Memory B cell (primary cell): ENCODE measurements around the gene TNKS1BP1.

Experiments used
- ATAC-seq: fragments of 150-1000 bp; cut with Tn5 transposase; 2 replicates; pipeline ENCODE4 v1.10.0; 2021; ENCODE audit warnings: low read depth, mild to moderate bottlenecking, moderate library complexity
- DNase-seq, 2 donors: peaks; one replicate each; pipeline ENCODE4 v3.0.0; 2022; ENCODE audit warnings: low spot score in 2 of 2
- H3K27ac Mint-ChIP-seq: one replicate; pipeline ENCODE4 v1.8.0; 2022; ENCODE audit warnings: mild to moderate bottlenecking, moderate library complexity, mixed read lengths
- H3K27me3 Mint-ChIP-seq: one replicate; pipeline ENCODE4 v1.8.0; 2022; ENCODE audit warnings: mixed read lengths
- H3K36me3 Mint-ChIP-seq: one replicate; pipeline ENCODE4 v1.8.0; 2022; ENCODE audit warnings: mild to moderate bottlenecking, mixed read lengths
- H3K4me1 Mint-ChIP-seq: one replicate; pipeline ENCODE4 v1.8.0; 2022; ENCODE audit warnings: mixed read lengths
- H3K4me3 Mint-ChIP-seq: one replicate; pipeline ENCODE4 v1.8.0; 2022; ENCODE audit warnings: mild to moderate bottlenecking, moderate library complexity, mixed read lengths
- H3K9me3 Mint-ChIP-seq: one replicate; pipeline ENCODE4 v1.8.0; 2022; ENCODE audit warnings: mixed read lengths

The TNKS1BP1 gene

DNA sequence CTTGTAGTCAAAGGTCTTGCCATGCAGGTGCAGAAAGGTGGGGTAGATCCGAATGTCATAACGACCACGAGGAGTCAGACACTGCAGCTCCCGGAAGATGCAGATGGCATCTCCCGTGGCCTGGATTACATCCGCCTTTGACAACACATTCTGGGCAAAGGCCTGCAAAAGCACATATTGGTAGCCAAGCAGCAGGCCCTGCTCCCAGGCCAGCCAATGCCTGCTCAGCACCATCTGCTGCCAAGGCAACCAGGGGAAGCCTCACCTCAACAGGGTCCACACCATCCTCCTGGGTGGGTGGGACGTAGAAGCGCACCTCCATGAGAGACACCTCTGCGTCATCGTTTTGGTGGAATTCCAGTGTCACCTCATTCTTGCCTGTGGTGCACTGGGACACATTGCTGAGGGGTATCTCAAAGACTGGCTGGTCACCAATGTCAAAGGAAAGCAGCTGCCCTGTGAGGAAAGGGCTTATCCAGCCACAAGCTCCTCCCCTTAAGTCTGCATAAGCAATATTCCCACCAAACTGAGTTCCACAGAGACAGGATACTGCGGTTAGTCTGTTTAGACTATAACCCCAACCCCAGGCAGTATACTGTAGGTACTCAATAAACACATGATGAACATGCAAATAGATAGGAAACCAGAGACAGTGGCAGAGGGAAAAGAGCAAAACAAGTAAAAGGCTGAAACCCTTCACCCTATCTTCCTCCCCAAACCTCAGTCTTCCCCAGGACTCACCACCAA, 8.1 kb upstream of the TNKS1BP1 start:
- Mint-ChIP-seq H3K9me3 (no peaks in the 10 kb centered on the region), H3K36me3 (peaks cover 38% of the 10 kb centered on the region), H3K27ac (no peak overlapping the region), H3K4me3 (no peak overlapping the region), H3K4me1 (peaks cover 23% of the 10 kb centered on the region), H3K27me3 (no peaks in the 10 kb centered on the region)
- DNase-seq: no peak
- ATAC-seq: no peak

DNA sequence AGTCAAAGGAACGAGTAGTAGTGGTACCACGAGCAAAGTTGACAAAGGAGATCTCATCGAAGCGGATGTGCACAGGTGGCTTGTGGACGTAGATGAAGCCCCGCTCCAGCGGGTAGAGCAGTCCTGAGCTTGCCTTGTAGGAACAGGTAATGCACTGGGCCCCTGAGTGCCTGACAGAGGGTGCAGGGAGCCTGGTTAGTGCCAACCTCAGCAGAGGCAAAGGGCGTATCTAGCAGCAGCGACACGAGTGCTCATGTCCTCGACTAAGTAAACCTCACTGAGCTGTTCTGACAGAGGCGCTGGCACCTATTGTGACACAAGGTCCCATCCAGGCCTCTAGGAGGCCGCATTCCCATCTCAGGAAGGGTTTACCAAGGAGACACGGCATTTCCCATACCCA, 7.0 kb upstream of the TNKS1BP1 start:
- Mint-ChIP-seq H3K36me3 (peaks cover 48% of the 10 kb centered on the region), H3K9me3 (no peaks in the 10 kb centered on the region), H3K27ac (no peak overlapping the region), H3K4me1 (peaks cover 24% of the 10 kb centered on the region), H3K4me3 (no peak overlapping the region), H3K27me3 (no peaks in the 10 kb centered on the region)
- ATAC-seq (no peak), DNase-seq (no peak)

DNA sequence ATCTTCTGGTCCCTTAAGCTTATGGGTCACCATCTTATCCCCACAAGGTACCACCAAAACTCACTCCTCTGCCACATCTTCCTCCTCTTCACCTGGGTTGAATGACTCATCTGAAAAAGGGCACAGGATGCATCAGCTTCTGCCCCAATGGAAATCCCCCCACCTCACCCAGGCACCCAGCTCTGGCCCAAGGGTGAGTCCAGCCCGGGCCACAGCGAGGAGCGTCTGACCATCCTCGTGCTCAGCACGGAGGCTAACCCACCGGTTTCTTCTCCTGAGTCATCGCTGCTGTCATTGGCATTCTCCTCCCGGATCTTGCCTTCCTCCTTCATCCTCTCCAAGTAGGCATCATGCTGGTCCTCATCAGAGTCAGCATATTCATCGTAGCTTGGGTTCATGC, 5.3 kb upstream of the TNKS1BP1 start:
- peaks cover 50% of the 10 kb centered on the region for H3K36me3 Mint-ChIP-seq
- no peak overlapping the region for H3K4me3 Mint-ChIP-seq
- H3K9me3 Mint-ChIP-seq: no peaks in the 10 kb centered on the region
- peak overlapping the region; percentile 79 for H3K27ac Mint-ChIP-seq
- ATAC-seq (no peak), DNase-seq (no peak)
- no peaks in the 10 kb centered on the region for H3K27me3 Mint-ChIP-seq
- H3K4me1 Mint-ChIP-seq: peaks cover 32% of the 10 kb centered on the region

DNA sequence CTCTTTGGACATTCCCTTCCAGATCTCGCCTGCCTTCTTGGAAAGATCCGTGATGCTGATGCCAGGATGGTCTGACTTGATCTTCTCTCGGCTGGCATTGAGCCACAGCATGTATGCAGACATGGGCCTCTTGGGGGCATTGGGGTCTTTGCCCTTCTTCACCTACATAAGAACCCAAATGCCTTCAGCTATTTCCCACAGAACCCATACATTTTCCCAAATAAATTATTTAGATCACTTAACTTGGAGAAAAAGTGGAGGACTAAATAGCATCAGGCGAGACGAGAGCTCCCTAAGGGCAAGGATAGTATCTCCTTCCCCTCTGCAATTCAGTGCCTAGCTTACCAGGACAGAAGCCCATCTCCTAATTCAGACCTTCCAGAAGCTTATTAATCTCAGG, 3.0 kb upstream of the TNKS1BP1 start:
- no peak for DNase-seq
- H3K9me3 Mint-ChIP-seq: no peaks in the 10 kb centered on the region
- peaks cover 42% of the 10 kb centered on the region for H3K36me3 Mint-ChIP-seq
- peak overlapping the region; percentile 27 for H3K4me3 Mint-ChIP-seq
- peaks cover 22% of the 10 kb centered on the region for H3K4me1 Mint-ChIP-seq
- no peak for ATAC-seq
- no peaks in the 10 kb centered on the region for H3K27me3 Mint-ChIP-seq
- H3K27ac Mint-ChIP-seq: peak overlapping the region; percentile 2

DNA sequence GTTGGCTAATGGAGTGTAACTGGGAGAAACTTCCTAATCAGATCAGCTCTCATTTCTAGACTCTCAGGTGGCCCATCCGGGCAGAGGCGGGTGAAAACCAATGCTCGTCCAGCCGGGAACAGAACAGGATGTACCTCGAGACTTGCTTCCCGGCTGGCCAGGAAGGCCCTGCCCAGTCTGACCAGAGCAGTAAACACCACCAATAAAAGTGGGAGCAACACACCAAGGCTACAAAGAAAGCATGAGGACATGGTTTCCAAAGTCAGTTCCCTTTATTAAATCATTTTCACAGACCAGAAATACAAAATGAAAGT, 940 bp upstream of the TNKS1BP1 start:
- DNase-seq (no peak), ATAC-seq (no peak)
- H3K27ac Mint-ChIP-seq: peak overlapping the region; percentile 95
- H3K4me1 Mint-ChIP-seq: peaks cover 29% of the 10 kb centered on the region
- peaks cover 35% of the 10 kb centered on the region for H3K36me3 Mint-ChIP-seq
- no peaks in the 10 kb centered on the region for H3K27me3 Mint-ChIP-seq
- H3K4me3 Mint-ChIP-seq: peak overlapping the region; percentile 94
- no peaks in the 10 kb centered on the region for H3K9me3 Mint-ChIP-seq

DNA sequence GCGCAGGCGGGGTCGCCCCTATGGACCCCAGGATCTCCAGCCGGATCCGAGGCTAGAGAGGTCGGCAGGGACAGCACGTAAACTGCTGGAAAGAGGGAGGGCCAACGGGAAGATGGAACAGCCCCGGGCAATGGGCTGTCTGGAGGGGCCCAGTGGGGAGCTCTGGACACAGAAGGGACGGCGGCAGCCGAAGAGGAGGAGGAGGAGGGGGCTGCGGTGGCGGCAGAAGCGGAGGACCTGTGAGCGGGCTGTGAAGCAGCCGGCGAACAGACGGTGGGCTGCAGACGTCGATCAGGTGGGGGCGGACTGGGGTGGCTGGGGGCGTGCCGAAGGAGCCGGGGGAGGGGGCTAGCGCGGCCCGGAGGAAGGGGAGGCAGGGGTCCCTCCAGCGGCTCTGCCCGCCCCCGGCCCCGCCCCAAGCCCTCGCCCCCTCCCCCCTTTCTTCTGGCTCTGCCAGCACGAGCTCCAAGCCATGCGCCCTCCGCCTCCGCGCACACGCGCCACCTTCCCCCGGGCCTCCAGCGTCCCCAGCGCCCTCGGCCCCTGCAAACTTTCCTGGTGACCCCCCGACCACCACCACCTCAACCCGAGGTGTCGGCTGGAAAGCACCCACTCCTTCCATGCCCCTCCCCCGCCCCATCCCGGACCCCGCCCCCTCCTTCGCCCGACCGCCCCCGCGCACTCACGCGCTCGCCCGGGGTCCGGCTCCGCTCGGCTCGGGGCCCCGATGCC, 432 bp downstream of the TNKS1BP1 start:
- H3K27ac Mint-ChIP-seq: peak overlapping the region; percentile 95
- DNase-seq (peak in 1 of 2 donors; percentile 26), ATAC-seq (no peak)
- H3K4me3 Mint-ChIP-seq: peak overlapping the region; percentile 92
- H3K36me3 Mint-ChIP-seq: peaks cover 25% of the 10 kb centered on the region
- H3K9me3 Mint-ChIP-seq: no peaks in the 10 kb centered on the region
- H3K4me1 Mint-ChIP-seq: peaks cover 25% of the 10 kb centered on the region
- no peaks in the 10 kb centered on the region for H3K27me3 Mint-ChIP-seq

DNA sequence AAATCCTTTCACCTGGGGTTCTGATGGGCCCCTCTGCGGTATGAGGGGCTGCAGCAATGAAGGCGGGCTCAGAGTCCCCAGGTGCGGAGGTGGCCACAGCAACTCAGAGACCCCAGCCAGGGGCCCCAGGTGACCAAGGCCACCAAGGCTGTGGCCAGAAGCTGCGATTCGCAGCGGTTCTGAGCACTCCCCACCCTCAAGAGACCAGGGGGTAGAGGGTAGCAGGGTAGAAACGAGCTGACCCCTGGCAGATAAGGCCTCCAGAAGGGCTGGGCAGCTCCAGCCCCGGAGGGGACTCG, 948 bp downstream of the TNKS1BP1 start:
- DNase-seq (no peak), ATAC-seq (no peak)
- Mint-ChIP-seq H3K9me3 (no peaks in the 10 kb centered on the region), H3K36me3 (peaks cover 26% of the 10 kb centered on the region), H3K4me1 (peaks cover 28% of the 10 kb centered on the region), H3K27ac (peak overlapping the region; percentile 95), H3K4me3 (peak overlapping the region; percentile 92), H3K27me3 (no peaks in the 10 kb centered on the region)

DNA sequence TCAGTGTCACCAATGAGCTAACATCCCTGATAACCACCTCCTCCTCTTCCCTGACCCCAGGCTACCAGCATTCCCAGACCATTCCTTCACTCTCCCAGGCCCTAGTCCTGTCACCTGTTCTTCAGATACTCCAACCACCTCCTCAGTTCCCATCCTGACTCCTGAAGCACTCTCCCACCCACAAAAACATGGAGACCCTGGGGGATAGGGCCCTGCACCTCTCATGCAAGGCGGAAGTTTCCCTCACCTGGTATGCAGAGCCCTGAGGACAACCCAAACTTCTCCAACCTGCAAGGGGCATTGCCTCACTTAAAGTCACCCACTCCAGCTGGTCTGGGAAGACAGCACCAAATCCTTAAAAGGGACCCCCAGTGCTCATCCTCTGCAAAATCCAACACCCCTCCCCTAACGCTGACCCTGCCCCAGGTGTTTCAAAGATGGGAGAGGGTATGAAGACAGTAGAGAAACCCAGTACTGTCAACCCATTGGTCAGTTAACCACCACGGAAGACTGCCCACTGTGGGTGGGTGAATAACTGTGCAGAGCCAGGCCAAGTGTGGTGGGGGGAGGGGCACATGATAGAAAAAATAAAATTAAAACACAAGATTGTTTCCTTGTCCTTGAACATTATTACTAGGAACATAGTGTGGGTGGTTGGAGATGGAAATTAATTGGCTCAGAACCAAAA, 1.4 kb downstream of the TNKS1BP1 start:
- H3K4me3 Mint-ChIP-seq: peak overlapping the region; percentile 92
- DNase-seq (no peak), ATAC-seq (no peak)
- peak overlapping the region; percentile 95 for H3K27ac Mint-ChIP-seq
- H3K4me1 Mint-ChIP-seq: peaks cover 28% of the 10 kb centered on the region
- no peaks in the 10 kb centered on the region for H3K27me3 Mint-ChIP-seq
- peaks cover 21% of the 10 kb centered on the region for H3K36me3 Mint-ChIP-seq
- H3K9me3 Mint-ChIP-seq: no peaks in the 10 kb centered on the region

DNA sequence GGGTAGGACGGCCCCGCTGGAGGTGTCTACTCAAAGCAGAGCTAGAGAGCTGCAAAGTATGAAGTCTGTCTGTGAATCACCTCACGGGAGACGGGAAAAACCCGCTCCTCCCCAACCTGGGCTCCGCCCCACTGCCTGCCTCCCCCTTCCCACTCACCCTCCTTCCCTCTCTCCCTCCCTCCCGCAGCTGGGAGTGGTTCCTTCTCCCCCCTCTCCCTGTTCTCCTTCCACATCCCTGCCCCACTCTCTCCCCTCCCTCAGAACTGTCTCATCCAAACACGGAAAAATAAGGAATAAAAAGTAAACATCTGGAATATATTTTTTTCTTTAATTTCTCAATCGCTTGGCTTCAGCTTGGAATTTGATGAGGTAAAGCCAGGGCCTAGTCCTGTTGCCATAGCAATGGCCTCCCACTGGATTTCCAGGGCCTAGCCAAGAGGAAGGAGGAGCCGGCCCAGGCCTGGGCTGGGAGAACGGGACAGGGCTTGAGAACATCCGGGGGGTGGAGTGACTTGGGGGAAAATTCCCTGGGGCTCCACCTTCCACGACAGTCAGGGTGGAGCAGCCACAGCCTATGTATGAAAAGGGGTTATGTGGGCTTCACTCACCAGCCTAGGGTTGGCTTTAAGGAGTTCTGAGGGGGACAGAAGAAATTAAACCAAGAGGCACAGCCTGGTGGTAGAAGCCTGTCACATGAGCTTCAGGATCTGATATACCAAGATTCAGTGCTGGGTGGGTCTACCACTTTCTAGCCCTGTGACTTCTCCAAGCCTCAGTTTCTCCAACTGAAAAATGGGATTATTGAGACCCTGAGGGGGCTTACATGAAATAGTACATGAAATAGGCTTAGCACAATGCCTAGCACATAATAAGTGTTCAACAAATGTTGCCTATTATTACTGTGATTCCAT, 2.2 kb downstream of the TNKS1BP1 start:
- no peak overlapping the region for H3K27ac Mint-ChIP-seq
- peak overlapping the region; percentile 54 for H3K4me3 Mint-ChIP-seq
- H3K36me3 Mint-ChIP-seq: peaks cover 18% of the 10 kb centered on the region
- no peak for DNase-seq
- H3K9me3 Mint-ChIP-seq: no peaks in the 10 kb centered on the region
- H3K27me3 Mint-ChIP-seq: no peaks in the 10 kb centered on the region
- peaks cover 28% of the 10 kb centered on the region for H3K4me1 Mint-ChIP-seq
- ATAC-seq: no peak

DNA sequence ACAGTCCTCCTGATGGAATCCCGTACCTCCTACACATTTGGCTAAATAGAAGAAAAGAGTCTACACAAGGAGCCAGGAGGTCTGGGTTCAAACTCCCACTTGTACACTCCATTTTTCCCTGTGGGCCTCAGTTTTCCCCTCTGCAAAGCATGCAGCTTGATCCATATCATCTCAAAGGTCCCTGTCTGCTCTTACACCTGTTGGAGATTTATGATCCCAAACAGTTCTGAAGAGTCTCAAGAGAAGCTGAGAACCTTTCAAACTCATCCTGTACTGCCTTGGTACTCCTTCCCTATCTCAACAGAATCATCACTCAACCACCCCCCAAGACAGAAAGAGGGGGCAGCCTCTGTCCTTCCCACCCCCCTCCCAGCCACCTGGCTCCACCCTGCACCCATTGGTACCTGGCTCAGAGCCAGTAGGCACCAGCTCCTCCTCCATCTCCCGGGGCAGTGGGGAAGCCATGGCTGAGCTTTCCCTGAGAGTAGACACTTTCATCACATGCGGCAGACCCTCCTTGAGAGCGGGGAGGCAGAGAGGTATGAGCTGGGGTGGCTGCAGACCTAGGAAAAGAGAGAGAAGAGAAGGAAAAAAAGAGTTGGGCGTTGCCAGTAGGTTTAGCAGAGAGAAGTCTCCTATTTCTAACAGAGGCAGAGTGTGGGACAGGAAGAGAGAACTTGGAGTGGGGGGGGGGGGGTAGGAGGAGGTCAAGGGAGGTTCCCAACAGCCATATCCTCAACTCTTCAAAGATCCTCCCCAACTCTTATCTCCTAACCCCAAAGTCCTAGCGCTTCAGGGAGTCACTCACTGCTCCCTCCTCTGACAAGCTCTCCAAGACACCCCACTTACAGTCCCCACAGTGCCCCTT, 3.1 kb downstream of the TNKS1BP1 start:
- Mint-ChIP-seq H3K27ac (no peak overlapping the region), H3K9me3 (no peaks in the 10 kb centered on the region), H3K4me1 (peaks cover 26% of the 10 kb centered on the region), H3K36me3 (peaks cover 10% of the 10 kb centered on the region), H3K27me3 (no peaks in the 10 kb centered on the region), H3K4me3 (no peak overlapping the region)
- DNase-seq (no peak), ATAC-seq (no peak)

DNA sequence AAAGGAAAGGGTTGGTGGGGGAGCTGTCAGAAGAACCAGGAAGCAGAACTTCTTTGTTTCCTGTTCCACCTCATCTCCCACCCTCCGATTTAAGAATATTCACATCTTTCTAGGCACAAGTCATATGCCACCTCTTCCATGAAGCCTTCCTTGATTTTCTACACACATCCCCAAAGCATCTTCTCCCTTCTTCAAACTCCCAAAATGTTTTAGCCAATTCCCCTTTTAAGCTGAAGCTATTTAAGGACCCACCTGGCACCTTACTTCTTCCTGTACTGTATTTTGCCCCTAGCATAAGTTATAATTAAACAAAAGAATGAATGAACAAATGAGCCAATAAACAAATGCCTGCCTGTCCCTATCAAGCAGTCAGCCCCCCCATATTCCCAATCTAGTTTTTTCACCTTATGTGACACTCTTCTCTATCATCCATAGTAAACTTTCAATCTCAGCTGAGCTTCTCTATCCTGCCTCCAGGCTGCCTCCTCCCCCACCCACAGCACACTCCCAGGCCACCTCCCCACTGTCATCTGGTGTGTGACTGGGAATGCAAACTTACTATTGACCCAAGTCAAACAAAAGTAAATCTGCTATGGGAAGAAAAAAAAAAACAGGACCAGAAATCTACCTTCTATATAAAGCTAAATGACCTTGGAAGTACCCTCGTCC, 3.9 kb downstream of the TNKS1BP1 start:
- no peak for DNase-seq
- Mint-ChIP-seq H3K36me3 (peaks cover 9% of the 10 kb centered on the region), H3K4me3 (no peak overlapping the region), H3K9me3 (no peaks in the 10 kb centered on the region), H3K27ac (no peak overlapping the region), H3K27me3 (no peaks in the 10 kb centered on the region), H3K4me1 (peaks cover 21% of the 10 kb centered on the region)
- no peak for ATAC-seq

DNA sequence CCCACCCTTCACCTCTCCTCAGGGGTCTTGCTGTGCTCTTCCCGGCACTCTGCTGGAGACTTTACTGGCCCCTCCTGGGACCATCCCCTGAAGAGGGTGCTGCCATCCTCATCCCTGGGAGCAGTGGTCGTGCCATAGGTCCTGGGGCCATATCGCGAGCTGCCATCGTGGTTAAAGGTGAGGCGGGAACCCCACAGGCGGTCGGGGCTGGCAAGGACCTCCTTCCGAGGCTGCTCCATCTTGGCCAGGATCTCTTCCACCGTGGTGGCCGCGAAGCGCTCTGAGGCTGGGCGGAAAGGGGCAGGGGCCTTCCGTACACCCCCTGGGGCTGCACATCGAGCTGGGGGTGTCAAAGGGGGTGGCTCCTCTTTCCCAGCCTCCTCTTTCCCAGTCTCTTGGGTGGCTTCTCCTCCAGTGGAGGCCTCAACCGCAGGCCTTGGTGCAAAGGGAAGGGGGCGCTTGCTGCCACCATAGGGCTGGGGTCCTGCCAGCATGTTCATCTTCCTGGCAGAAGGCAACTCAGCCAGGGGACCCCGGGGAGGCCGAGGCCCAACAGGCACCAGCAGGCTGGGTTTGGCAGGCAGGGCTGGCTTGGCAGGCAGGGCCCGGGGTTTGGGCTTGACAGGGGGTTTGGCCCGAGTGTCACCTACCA, 4.6 kb downstream of the TNKS1BP1 start:
- H3K4me1 Mint-ChIP-seq: peaks cover 15% of the 10 kb centered on the region
- H3K4me3 Mint-ChIP-seq: no peak overlapping the region
- H3K27ac Mint-ChIP-seq: no peak overlapping the region
- H3K27me3 Mint-ChIP-seq: no peaks in the 10 kb centered on the region
- ATAC-seq: no peak
- DNase-seq: no peak
- no peaks in the 10 kb centered on the region for H3K9me3 Mint-ChIP-seq
- peaks cover 9% of the 10 kb centered on the region for H3K36me3 Mint-ChIP-seq
